Activated CD4-positive, CD25-positive, alpha-beta regulatory T cell (primary cell): Measurements from ENCODE around the gene CATSPER1.
"Not testable (repeated sequence)": the region's sequence is repeated elsewhere in the genome, so short reads cannot be mapped to it uniquely, and the experiment has no call there.

ENCODE experiments used
- DNase-seq, 4 experiments: peaks; one replicate each; lab custom pipeline; 2025; lab: John Stamatoyannopoulos, UW

CATSPER1 gene

GRCh38 chr11:66051766-66052663, 25.7 kb upstream of the CATSPER1 start, which contains the start of gene SF3B2:
SF3B2 (plus strand) TSS chr11:66052364; CDS start chr11:66052385, 21 bp downstream.
- peak; percentile 92 to 94 (median 94) for DNase-seq

DNA sequence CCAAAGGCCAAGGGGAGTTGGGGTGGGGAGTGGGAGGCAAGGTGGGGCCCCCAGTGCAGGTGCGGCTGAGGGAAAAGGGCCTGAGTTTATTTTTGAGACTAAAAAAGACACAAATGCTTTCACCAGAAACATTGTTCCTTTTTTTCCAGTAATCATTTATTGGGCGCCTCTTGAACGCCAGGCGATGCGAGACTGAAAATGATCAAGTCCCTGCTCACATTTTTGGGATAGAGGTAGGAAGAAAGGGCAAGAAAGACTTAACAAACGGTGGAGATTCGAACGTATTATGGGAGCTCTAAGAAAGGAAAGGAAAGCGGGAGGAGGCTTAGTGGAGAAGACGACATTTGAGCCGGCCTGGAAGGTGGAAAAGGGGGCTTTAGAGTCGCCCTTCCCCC, 25.1 kb upstream of the CATSPER1 start:
- DNase-seq, result no peak

DNA sequence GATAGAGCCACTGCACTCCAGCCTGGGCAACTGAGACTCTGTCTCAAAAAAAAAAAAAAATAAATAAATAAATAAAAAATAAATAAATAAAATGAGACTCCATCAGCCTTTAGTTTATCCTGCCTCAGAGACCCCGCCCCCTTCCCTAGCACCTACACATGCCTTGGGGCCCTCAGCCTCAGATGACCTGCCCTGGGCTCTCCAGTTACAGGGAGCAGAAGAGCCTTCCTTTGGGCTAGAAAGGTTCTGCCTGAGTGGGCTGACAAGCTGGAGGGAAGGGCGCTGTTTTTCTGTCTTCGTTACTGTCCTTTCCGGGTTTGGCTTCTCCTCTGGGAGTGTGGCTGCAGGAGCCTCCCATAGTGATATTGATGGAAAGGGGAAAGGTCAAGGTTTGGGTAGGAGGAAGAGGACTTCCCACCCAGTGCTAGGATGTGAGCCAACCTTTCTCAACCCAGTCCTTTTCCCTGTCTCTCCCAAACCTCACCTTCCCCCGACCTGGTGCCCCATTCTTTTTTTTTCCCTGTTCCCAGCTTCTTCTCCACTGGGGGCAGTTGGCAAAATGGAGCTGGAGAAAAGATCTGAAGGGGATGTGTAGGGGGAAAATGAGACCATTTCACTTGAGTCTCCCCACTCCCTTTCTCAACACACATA, 24.4 kb upstream of the CATSPER1 start:
- no peak for DNase-seq

- DNase-seq, result no peak
Observed at GRCh38 chr11:66048547-66049323, 22.5 kb upstream of the CATSPER1 start, which contains the start of gene GAL3ST3. GAL3ST3 (minus strand) TSS chr11:66049161; CDS start chr11:66045415, 3,746 bp downstream.

GRCh38 chr11:66047541-66048365, 21.5 kb upstream of the CATSPER1 start:
- DNase-seq, result no peak

- DNase-seq, result no peak
Observed at GRCh38 chr11:66046901-66047300, 20.6 kb upstream of the CATSPER1 start.

DNA sequence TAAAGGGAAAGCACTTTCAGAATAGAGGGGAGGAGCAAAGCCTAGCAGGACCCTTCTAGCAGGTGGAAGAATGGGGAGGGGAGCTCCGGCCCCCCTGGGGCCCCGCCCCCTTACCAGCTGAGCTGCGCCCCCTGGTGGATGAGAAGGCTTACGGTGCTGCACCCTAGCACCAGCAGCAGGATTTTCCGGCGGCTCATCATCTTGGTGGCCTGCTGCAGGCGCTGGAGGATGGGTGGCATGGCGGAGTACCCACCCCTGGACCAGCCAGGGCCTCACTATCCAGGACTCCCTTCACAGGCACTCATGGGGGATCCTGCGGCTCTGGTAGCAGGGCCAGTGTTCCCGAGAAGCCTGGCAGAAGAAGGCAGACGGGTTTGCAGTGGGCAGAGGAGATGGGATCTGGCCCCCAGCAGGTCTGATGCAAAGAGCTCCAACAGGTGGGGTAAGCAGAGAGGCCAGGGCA, 18.9 kb upstream of the CATSPER1 start:
- DNase-seq, result peak; percentile 67 to 76 (median 72)

GRCh38 chr11:66044757-66045156, 18.5 kb upstream of the CATSPER1 start:
- DNase-seq, result no peak

GRCh38 chr11:66042996-66043906, 17.0 kb upstream of the CATSPER1 start:
- no peak for DNase-seq

- no peak for DNase-seq
Observed at GRCh38 chr11:66042227-66042995, 16.1 kb upstream of the CATSPER1 start.

- DNase-seq, result no peak
Observed at GRCh38 chr11:66039765-66040164, 13.5 kb upstream of the CATSPER1 start.

DNA sequence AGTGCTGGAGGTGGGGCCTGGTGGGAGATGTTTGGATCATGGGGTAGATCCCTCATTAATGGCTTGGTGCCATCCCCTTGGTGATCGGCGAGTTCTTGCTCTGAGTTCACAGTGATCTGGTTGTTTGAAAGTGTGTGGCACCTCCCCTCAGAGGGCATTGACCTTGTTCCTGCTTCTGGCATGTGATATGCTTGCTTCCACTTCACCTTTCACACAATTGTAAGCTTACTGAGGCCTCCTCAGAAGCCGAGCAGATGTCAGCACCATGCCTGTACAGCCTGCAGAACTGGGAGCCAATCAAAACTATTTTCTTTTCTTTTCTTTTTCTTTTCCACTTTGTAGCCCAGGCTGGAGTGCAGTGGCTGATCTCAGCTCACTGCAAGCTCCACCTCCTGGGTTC, 11.0 kb upstream of the CATSPER1 start:
- no peak for DNase-seq

GRCh38 chr11:66036334-66036710, 10.0 kb upstream of the CATSPER1 start:
- no peak for DNase-seq

DNA sequence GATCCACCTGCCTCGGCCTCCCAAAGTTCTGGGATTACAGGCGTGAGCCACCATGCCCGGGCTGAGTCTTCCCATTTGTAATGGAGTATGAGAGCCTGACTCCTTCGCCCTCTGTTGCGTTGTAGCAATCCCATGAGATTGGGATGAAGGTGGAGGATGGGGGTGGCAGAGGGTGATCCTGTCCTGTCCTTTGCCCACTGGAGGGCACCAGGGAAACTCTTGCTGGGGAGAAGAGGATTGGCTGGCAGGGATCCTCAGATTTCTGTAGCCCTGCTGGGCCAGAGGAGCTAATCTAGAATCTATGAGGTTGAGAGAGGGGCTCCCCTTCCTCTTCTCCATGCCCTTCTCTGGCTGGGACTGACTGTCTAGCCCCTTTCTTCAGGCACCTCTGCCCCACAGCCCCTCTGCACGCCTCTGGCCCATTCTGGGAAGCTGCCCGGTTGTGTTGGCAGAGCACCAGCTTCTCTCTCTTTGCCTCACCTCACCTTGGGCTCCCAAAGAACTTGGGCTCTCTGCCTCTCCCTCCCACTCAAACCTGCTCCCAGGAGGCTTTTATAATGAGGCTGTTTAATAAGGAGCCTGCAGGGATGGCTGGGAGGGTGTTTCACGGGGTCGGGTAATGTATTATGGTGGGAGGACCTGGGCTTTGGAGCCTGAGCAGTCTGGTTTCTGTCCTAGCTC, 9.5 kb upstream of the CATSPER1 start:
- no peak for DNase-seq

GRCh38 chr11:66032957-66033735, 6.9 kb upstream of the CATSPER1 start:
- no peak for DNase-seq

GRCh38 chr11:66023186-66023440, 3.2 kb downstream of the CATSPER1 start:
- not testable (repeated sequence) for DNase-seq

GRCh38 chr11:66022401-66023185, 3.7 kb downstream of the CATSPER1 start:
- DNase-seq, result peak; percentile 51 to 82 (median 64)
